ENCODE results near the gene CELF4. TPM values are rescaled to one million over a fixed set of nuclear protein-coding genes. Genes with fewer than 3 reads are reported as not detected.

CELF4 gene
- total and polyA plus RNA-seq, 2 of the 4 experiments (the other 2 are of a cell fraction) = not detected

- no peak for TF ChIP-seq CHD1 (IDR thresholded peaks at IDR 0.05; ENCODE audit: low read depth, low read length)
- TF ChIP-seq RFX5 (IDR thresholded peaks at IDR 0.05; ENCODE audit: low read depth, low read length) = no peak
- no peak for TF ChIP-seq BHLHE40 (IDR thresholded peaks at IDR 0.05; ENCODE audit: low read depth, low read length)
- TF ChIP-seq RCOR1 (IDR thresholded peaks at IDR 0.05; ENCODE audit: insufficient replicate concordance, low read length) = no peak
- no peak for TF ChIP-seq NFE2L2 (IDR thresholded peaks at IDR 0.05; ENCODE audit: low read depth, low read length)
- no peak for TF ChIP-seq CTCF (conservative IDR thresholded peaks at IDR 0.05; ENCODE audit: low read depth, low read length)
- no peak for TF ChIP-seq ELK1 (IDR thresholded peaks at IDR 0.05; ENCODE audit: borderline replicate concordance, low read depth, low read length)
- TF ChIP-seq USF2 (IDR thresholded peaks at IDR 0.05; ENCODE audit: low read depth, low read length) = no peak
- TF ChIP-seq FOS (IDR thresholded peaks at IDR 0.05; ENCODE audit: low read depth, low read length) = no peak
- TF ChIP-seq SMC3 (IDR thresholded peaks at IDR 0.05; ENCODE audit: low read depth, low read length) = no peak
- no peak for TF ChIP-seq POLR2A (IDR thresholded peaks at IDR 0.05; ENCODE audit: low read depth, low read length)
- no peak for TF ChIP-seq MAZ (IDR thresholded peaks at IDR 0.05; ENCODE audit: borderline replicate concordance, low read depth, low read length)
- no peak for TF ChIP-seq MAFK (IDR thresholded peaks at IDR 0.05; ENCODE audit: low read depth, low read length)
- TF ChIP-seq MXI1 (IDR thresholded peaks at IDR 0.05; ENCODE audit: borderline replicate concordance, low read depth, low read length) = no peak
- TF ChIP-seq RAD21 (IDR thresholded peaks at IDR 0.05; ENCODE audit: low read length) = no peak
- no peak for TF ChIP-seq CEBPB (IDR thresholded peaks at IDR 0.05; ENCODE audit: low read depth, low read length)
- Histone ChIP-seq H2BK15ac (ENCODE audit: low read depth, low read length) (no peak overlapping the region), H4K91ac (ENCODE audit: insufficient read depth, low read depth, low read length) (no peak overlapping the region), H3K9me3 (ENCODE audit: control insufficient read depth, insufficient read depth, low read length) (no peaks in the 10 kb centered on the region), H4K20me1 (ENCODE audit: insufficient read depth, low read length) (no peaks in the 10 kb centered on the region), H3K18ac (ENCODE audit: low read depth, low read length) (no peak overlapping the region), H2BK5ac (ENCODE audit: low read depth, low read length, poor library complexity, severe bottlenecking) (no peak overlapping the region), H3K79me1 (ENCODE audit: low read depth in 1 of 2, low read length in 2 of 2) (no peaks in the 10 kb centered on the region), H3K9ac (ENCODE audit: low read depth, low read length) (no peak overlapping the region), H3K4ac (ENCODE audit: low read depth, low read length) (no peak overlapping the region), H3K4me1 (ENCODE audit: control insufficient read depth, insufficient read depth, low read length) (no peaks in the 10 kb centered on the region), H2AK5ac (ENCODE audit: low read depth, low read length) (no peak overlapping the region), H3K9me1 (ENCODE audit: insufficient read depth, low read length) (no peaks in the 10 kb centered on the region), H3K27ac (ENCODE audit: insufficient read depth, low read length) (no peak overlapping the region), H3K23ac (ENCODE audit: low read depth, low read length) (no peak overlapping the region), H4K8ac (ENCODE audit: low read depth in 2 of 2, low read length in 2 of 2) (no peak overlapping the region), H3K36me3 (ENCODE audit: control insufficient read depth, insufficient read depth, low read length) (no peaks in the 10 kb centered on the region), H3K56ac (ENCODE audit: extremely low read depth, insufficient read depth, low read length) (no peak overlapping the region), H3K4me2 (ENCODE audit: low read depth, low read length) (no peak overlapping the region), H4K5ac (ENCODE audit: low read depth, low read length) (no peak overlapping the region), H2AFZ (replicated peaks; ENCODE audit: low read length, poor library complexity) (no peak overlapping the region), H3K4me3 (ENCODE audit: insufficient read depth, low read depth, low read length) (no peak overlapping the region), H2BK20ac (ENCODE audit: low read depth, low read length) (no peak overlapping the region), H2AK9ac (replicated peaks; ENCODE audit: low read depth, low read length, poor library complexity) (no peak overlapping the region), H3K14ac (replicated peaks; ENCODE audit: low read depth, low read length) (no peak overlapping the region), H2BK120ac (ENCODE audit: low read depth, low read length) (no peak overlapping the region), H3K27me3 (ENCODE audit: control insufficient read depth, insufficient read depth, low read length) (peaks cover 19% of the 10 kb centered on the region; the same call in 1 of the 2 replicates)
- BruUV-seq (replicated peaks) = no TSS peak
- WGBS, 2 experiments (ENCODE audit: extremely low coverage in 2 of 2, insufficient read length in 1 of 2) = 38% methylated on average over 3 of the region's 6 CpGs; no CpG with 5 or more reads in 1 of the 2 experiments
- DNase-seq (no peak), ATAC-seq (ENCODE audit: low read depth) (no peak)
- in situ Hi-C loops (cut with MboI; ENCODE audit: low sequenced_read_pairs) (no loop called here), dilution Hi-C loops (cut with HindIII; ENCODE audit: low sequenced_read_pairs, unreplicated experiment) (no loop called here), intact Hi-C loops (cut with micrococcal nuclease) (no loop called here)
- POLR2A ChIA-PET (ENCODE audit: unreplicated experiment) = no interaction called here
- CTCF ChIA-PET = no interaction called here
Measured at GRCh38 chr18:37458697-37459096, 106.9 kb downstream of the CELF4 start.
